Activated B cell treated with CpG ODN at 0.5 μM for 24 hours (primary cell): ENCODE measurements around the gene TP53RK. TPM values are rescaled to one million over a fixed set of nuclear protein-coding genes. Genes with fewer than 3 reads are reported as not detected.

Experiments
- ATAC-seq: fragments of 200-7000 bp; cut with Tn5 transposase; one replicate; pipeline ENCODE4 v1.10.0; 2021; ENCODE audit warnings: low read depth, mild to moderate bottlenecking, moderate library complexity
- CTCF ChIA-PET: fragments of 350-600 bp; sonication (Branson Sonifier 250); formaldehyde crosslinking; loops from one replicate; lab custom pipeline; 2021; ENCODE audit warnings: antibody characterized with exemption; lab: Charles Lee
- POLR2A ChIA-PET: fragments of 350-600 bp; sonication (Branson Sonifier 250); formaldehyde crosslinking; loops from one replicate; lab custom pipeline; 2021; ENCODE audit warnings: antibody characterized with exemption; lab: Charles Lee
- DNase-seq: peaks from one replicate; pipeline ENCODE4 v3.0.0; 2022
- H3K27ac Mint-ChIP-seq: one replicate; pipeline ENCODE4 v1.8.0; 2020; ENCODE audit warnings: mixed read lengths
- H3K27me3 Mint-ChIP-seq: one replicate; pipeline ENCODE4 v1.8.0; 2021; ENCODE audit warnings: mixed read lengths
- H3K36me3 Mint-ChIP-seq: one replicate; pipeline ENCODE4 v1.8.0; 2021; ENCODE audit warnings: low read depth, mixed read lengths
- H3K4me1 Mint-ChIP-seq: one replicate; pipeline ENCODE4 v1.8.0; 2021; ENCODE audit warnings: mixed read lengths
- H3K4me3 Mint-ChIP-seq: one replicate; pipeline ENCODE4 v1.8.0; 2020; ENCODE audit warnings: mild to moderate bottlenecking, mixed read lengths
- H3K9me3 Mint-ChIP-seq: one replicate; pipeline ENCODE4 v1.8.0; 2020; ENCODE audit warnings: mixed read lengths
- intact Hi-C: fragments of 100-400 bp; cut with micrococcal nuclease; formaldehyde crosslinking; loops from one replicate; pipeline ENCODE4 v1.15.1; 2024
- total RNA-seq: library from RNA; stranded (reverse); gene quantifications from 2 replicates; pipeline ENCODE4 v1.2.3, GENCODE V29; 2022
- TF ChIP-seq, protein P1 (sequence below): fragments of 200-600 bp; IDR thresholded peaks from one replicate; pipeline ENCODE4 v1.8.0; 2022; ENCODE audit warnings: antibody characterized with exemption, mild to moderate bottlenecking

TP53RK gene
- total RNA-seq, 1 donor from 2014 or later = 18.8 TPM

DNA sequence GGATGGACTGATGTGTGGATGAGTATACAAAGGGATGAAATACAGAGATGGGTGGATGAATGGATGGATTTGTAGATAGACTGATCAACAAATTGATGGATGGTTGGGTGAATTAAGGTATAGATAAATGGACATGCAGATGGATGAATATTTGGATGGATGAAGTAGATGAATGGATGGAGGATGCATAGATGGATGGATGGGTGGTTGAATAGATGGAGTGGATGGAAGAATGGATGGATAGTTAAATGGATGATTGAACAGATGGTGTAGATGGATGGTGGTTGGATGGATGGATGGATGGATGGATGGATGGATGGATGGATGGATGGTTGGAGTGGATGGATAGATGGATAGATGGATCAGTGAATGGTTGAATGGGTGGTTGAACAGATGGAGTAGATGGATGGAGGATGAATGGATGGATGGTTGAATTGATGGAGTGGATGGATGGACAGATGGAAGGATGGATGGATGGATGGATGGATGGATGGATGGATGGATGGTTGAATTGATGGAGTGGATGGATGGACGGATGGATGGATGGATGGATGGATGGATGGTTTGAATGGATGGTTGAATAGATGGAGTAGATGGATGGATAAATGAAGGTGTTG, 35.2 kb upstream of the TP53RK start:
- H3K4me1 Mint-ChIP-seq = no peaks in the 10 kb centered on the region
- no peak overlapping the region for H3K4me3 Mint-ChIP-seq
- no peak for DNase-seq
- peaks cover 7% of the 10 kb centered on the region for H3K27me3 Mint-ChIP-seq
- peaks cover 6% of the 10 kb centered on the region for H3K9me3 Mint-ChIP-seq
- no peak for ATAC-seq
- ChIA-PET CTCF (no interaction called here), POLR2A (no interaction called here)
- TF ChIP-seq, protein P1, sequence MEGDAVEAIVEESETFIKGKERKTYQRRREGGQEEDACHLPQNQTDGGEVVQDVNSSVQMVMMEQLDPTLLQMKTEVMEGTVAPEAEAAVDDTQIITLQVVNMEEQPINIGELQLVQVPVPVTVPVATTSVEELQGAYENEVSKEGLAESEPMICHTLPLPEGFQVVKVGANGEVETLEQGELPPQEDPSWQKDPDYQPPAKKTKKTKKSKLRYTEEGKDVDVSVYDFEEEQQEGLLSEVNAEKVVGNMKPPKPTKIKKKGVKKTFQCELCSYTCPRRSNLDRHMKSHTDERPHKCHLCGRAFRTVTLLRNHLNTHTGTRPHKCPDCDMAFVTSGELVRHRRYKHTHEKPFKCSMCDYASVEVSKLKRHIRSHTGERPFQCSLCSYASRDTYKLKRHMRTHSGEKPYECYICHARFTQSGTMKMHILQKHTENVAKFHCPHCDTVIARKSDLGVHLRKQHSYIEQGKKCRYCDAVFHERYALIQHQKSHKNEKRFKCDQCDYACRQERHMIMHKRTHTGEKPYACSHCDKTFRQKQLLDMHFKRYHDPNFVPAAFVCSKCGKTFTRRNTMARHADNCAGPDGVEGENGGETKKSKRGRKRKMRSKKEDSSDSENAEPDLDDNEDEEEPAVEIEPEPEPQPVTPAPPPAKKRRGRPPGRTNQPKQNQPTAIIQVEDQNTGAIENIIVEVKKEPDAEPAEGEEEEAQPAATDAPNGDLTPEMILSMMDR = no peak
- intact Hi-C loops = no loop called here
- H3K36me3 Mint-ChIP-seq = no peaks in the 10 kb centered on the region
- H3K27ac Mint-ChIP-seq = no peak overlapping the region

DNA sequence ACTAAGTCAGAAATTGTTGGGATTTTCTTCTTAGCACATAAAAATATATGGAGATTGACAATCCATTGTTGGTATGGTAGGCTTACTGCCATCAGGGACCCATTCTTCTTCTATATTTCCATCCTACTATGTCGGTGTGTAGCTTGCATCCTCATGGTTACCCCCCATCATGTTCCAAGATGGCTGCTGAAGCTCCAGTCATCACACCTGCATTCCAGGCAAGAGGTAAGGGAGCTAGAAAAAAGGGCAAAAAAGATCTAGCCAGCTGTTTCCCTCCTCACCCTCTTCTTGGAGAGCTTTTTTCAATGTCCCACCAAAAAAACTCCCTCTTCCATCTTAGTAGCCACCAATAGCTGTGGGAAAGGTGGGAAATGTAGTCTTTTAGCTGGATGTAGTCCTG, 33.8 kb upstream of the TP53RK start:
- DNase-seq (no peak), ATAC-seq (no peak)
- ChIA-PET CTCF (no interaction called here), POLR2A (no interaction called here)
- Mint-ChIP-seq H3K4me1 (no peaks in the 10 kb centered on the region), H3K9me3 (peaks cover 6% of the 10 kb centered on the region), H3K36me3 (no peaks in the 10 kb centered on the region), H3K27me3 (peaks cover 3% of the 10 kb centered on the region), H3K27ac (no peak overlapping the region), H3K4me3 (no peak overlapping the region)
- intact Hi-C loops = no loop called here
- TF ChIP-seq, protein P1 = no peak

DNA sequence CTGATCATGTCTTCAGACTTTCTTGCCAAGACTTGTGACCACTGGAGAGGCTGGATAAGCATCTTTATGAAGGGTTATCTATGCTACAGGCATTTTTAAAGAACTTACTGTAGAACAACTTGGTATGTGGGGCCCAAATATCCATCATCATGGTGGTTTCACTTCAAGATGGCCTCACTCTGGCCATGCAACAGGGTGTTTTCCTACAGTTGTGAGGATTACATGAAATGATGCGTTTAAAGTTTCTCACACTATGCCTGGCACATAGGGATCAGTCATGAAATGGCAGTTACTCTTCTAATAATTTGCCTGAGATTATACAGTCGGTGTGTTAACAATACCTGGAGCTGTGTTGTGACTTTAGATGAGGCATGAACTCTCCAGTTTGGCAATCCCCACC, 33.2 kb upstream of the TP53RK start:
- ChIA-PET CTCF (no interaction called here), POLR2A (no interaction called here)
- H3K9me3 Mint-ChIP-seq = peaks cover 6% of the 10 kb centered on the region
- no peak for DNase-seq
- no peak overlapping the region for H3K4me3 Mint-ChIP-seq
- no peak for ATAC-seq
- peaks cover 3% of the 10 kb centered on the region for H3K27me3 Mint-ChIP-seq
- TF ChIP-seq, protein P1 = no peak
- no peak overlapping the region for H3K27ac Mint-ChIP-seq
- no peaks in the 10 kb centered on the region for H3K4me1 Mint-ChIP-seq
- H3K36me3 Mint-ChIP-seq = no peaks in the 10 kb centered on the region
- intact Hi-C loops = no loop called here

DNA sequence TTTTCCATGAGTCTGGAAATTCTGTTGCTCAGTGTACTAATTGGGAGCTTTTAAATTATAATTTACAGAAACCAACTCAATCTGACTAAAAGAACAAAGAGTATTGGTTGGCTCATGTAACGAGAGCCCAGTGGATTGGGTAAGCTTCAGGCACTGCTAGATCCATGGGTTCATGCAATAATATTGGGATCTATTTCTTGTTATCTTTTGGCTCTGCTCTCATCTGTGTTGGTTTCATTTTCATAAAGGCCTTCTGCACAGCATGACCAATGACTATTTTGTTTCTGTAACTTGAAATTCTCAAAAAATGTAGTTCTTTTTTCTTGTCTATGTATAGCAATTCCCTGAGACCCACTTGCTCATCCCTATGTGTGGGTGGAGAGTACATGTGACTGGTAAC, 32.2 kb upstream of the TP53RK start:
- DNase-seq (no peak), ATAC-seq (no peak)
- CTCF ChIA-PET = no interaction called here
- TF ChIP-seq, protein P1 = no peak
- intact Hi-C loops = no loop called here
- Mint-ChIP-seq H3K27ac (no peak overlapping the region), H3K4me3 (no peak overlapping the region), H3K36me3 (no peaks in the 10 kb centered on the region), H3K9me3 (peaks cover 6% of the 10 kb centered on the region), H3K27me3 (peaks cover 3% of the 10 kb centered on the region), H3K4me1 (no peaks in the 10 kb centered on the region)
- POLR2A ChIA-PET = no interaction called here

DNA sequence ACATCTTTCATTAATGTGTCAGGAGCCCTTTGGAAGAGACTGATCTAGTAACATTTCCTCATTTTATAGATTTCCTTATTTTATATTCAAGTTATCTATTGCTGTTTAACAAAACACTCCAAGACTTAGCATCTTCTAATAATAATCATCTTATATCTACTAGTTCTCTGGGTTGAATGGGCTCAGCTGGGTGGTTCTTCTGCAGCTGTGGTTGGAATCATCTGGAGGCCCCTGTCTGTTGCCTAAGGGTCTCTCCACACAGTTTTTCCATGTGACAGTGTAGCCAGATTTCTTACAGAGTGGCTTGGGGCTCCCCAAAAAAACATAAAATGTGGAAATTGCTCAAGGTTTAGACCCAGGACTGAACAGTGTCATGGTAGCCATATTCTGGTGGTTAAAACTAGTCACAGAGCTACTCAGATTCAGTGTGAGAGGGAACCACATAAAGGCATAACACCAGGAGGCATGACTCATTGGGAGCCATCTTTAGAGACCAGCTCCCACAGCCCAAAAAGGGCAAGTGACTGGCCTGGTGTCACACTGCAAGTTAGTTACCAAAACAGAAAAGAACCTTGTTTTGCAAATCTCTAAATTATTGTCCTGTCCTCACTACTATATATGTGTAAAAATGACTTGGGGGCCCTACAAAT, 31.7 kb upstream of the TP53RK start:
- no peak for DNase-seq
- Mint-ChIP-seq H3K9me3 (peaks cover 6% of the 10 kb centered on the region), H3K4me3 (no peak overlapping the region), H3K27ac (no peak overlapping the region), H3K27me3 (peaks cover 3% of the 10 kb centered on the region), H3K36me3 (no peaks in the 10 kb centered on the region), H3K4me1 (no peaks in the 10 kb centered on the region)
- TF ChIP-seq, protein P1 = no peak
- intact Hi-C loops = no loop called here
- POLR2A ChIA-PET = no interaction called here
- ATAC-seq = no peak
- CTCF ChIA-PET = no interaction called here
